NCI-H1105 (cell line): ENCODE results near the gene NOLC1.
A peak's percentile ranks its signal among the peaks of the same experiment; 100 is the strongest.

Experiments
- DNase-seq: peaks from one replicate; lab custom pipeline; 2025; lab: John Stamatoyannopoulos, UW

Gene NOLC1

DNA sequence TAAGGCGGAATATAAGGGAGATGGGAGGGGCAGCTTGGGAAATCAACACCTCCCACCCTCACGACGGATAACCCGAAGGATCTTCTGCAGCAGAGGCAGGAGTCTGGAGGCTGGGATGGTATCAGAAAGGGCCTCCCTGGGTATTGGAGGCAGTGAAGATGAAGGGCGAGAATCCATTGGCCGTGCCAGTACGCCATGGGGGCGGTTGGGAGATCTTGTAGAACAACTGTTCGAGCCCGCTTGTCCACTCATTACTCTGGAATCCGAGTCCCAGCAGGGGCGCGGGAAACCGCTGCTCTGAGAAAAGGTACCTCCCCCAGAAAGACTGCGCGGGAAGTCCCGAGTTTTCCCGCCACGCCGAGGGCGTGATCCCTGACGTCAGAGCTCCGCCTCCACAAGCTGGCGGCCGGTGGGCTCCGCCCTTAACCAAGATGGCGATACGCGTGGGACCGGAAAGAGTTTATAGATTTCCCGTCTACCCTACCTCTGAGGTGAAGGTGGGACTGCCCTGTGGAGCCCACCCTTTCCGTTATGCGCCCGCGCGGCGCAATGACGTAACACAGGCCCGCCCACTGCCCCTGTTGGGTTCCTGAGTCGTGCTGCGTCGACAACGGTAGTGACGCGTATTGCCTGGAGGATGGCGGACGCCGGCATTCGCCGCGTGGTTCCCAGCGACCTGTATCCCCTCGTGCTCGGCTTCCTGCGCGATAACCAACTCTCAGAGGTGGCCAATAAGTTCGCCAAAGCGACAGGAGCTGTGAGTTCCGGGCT lies at the start of gene NOLC1:
Gene NOLC1 (plus strand): TSS at position 616 of the 771 bp plus-strand sequence. CDS start 22 bp downstream, at position 638.
- DNase-seq: peak; percentile 92

DNA sequence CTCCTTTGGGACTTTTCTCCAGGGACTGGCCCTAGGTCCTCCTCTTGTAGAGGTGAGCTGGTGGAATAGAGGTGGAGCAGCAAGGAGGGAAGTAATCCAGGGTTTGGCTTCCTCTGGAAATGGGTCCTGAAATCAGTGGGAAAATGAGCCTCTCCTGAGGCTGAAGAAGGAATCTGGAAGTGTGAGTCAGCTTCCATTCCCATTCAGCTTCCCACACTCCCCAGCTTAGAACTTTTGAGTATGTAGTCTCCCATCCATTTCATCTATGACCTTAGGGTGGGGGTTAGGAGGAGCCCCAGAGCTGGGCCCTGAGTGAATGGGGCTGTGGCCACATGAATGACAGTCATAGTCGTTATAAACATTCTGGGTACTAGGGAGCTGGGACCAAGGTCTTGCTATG lies 49.8 kb upstream of the NOLC1 start:
- no peak for DNase-seq

DNA sequence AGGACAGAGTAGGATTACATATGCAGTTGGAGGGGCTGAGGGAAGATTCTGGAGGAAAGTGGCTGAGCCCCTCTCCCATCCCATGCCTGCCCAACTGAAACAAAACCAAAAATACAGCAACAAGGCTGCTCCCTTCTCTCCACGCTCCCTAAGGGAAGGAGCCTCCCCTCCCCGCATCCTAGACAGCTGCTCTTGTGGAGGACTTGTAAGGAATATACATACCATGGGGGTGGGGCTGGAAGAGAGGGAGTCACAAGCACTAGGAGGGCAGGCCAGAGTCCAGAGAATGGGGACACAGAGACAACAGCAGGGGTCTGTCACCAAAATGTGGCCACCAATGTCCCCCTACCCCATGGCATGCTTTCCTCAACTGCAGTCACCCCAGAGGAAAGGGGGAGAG lies 45.2 kb upstream of the NOLC1 start:
- DNase-seq: no peak

DNA sequence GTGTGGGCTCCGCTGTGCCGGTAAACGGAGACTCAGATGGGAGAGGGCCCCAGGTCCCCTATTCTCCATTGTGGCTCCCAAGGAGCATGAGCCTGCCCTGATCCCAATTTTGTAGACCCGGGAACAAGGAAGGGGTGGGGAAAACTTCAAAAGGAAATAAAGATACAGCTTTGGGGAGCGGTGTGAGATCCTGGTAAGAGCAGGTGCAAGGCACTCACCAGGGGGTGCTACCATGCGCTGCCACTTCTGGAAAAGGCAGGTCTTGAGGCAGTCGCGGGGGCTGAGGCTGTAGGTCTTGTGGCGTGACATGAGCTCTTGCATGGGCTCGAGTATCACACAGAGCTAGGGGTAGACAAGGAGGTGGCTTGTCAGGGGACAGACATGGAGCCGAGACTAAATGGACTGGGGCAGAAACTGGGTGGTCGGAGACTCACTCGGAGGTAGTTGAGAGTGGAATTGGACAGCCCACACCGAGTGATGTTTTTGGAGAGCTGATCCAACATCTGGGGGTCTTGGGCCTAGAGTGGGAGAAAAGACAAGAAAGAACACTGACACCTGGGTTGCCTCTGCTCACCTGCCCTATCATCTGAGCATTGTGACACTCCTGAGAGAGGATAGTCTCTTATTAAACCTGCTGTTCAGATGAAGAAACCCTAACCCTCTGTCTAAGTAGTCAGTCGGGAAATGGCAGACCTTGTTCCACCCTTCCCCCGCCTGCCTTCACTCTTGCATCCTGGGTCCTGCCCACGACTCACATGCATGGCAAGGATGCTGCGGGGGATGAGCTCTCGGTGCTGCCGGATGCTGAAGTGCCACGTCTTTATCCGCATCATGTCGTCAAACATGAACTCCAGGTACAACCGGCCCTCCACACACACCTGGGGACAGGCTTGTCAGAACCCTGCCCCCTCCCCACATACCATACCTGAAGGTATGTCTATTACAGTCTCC lies 42.7 kb upstream of the NOLC1 start:
- DNase-seq: no peak

DNA sequence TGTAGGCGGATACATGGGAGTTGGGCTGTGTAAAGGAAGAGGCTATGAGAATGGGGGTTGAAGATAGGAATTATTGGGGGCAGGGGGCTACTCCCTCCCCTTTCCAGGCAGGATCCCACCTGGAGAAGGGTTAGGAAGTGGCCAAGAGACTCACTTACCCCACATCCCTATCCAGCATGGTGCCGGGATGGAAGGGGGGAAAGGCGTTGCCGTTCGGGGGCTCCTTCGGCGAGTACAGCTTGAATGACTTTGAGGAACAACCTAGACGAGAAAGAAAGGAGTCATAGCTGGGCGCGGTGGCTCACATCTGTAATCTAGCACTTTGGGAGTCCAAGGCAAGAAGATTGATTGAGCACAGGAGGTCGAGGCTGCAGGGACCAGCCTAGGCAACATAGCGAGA lies 40.9 kb upstream of the NOLC1 start:
- no peak for DNase-seq

DNA sequence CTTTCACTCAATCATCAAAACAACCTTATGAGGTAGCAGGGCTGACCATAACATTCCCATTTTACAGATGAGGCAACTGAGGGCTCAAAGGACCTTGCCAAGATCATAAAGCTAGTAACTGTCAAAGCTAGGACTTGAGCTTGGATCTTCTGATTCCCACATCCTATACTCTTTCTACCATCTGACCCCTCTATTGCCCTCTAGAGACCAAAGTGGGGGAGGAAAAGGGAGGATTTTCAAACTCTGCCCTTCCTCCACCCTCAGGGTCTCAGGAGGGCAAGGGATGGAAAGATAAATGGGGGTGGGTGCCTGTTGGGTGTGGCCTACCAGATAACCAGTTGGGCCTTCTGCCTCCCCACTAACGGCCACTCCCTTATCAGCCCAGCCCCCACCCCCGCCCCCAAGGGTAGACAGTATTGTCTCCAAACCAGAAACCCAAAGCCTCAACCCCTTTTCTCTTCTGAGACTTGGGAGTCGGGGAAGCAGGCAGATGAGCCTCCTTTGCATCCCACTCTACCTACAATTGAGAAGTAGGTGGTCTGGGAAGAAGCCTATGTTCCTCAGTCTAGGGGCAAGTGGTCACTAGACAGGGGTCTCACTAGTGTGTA lies 39.9 kb upstream of the NOLC1 start:
- no peak for DNase-seq

DNA sequence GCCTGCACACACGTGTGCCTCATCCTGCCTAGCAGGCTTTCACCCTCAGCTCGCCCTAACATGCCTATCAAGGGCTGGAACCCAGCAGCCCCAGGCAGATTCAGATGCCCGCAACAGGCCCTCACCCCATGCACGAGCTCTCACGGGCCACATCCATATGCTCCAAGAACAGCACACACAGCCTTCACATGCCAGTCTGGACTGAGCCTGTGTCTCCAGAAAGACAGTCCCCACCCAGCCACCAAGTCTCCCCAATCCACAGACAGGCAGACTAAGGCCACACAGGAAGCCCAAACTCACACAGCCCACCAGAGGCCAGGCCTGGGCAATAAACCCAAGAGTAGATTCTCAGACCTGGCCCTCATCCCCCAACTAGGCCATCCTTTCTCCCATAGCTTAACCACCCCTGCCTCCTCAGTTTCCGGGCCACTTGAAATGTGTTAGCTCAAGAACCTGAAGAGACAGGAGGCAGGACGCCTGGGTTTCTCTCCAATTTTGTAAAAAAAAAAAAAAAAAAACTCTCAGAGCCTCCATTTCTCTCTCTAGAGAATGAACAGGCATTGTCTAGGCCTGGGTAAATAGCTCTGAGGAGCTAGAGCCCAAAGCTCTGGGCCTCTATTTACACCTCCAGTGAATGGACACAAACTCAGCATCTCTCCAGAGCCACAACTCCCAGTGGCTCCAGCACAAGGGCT lies 38.8 kb upstream of the NOLC1 start:
- no peak for DNase-seq

DNA sequence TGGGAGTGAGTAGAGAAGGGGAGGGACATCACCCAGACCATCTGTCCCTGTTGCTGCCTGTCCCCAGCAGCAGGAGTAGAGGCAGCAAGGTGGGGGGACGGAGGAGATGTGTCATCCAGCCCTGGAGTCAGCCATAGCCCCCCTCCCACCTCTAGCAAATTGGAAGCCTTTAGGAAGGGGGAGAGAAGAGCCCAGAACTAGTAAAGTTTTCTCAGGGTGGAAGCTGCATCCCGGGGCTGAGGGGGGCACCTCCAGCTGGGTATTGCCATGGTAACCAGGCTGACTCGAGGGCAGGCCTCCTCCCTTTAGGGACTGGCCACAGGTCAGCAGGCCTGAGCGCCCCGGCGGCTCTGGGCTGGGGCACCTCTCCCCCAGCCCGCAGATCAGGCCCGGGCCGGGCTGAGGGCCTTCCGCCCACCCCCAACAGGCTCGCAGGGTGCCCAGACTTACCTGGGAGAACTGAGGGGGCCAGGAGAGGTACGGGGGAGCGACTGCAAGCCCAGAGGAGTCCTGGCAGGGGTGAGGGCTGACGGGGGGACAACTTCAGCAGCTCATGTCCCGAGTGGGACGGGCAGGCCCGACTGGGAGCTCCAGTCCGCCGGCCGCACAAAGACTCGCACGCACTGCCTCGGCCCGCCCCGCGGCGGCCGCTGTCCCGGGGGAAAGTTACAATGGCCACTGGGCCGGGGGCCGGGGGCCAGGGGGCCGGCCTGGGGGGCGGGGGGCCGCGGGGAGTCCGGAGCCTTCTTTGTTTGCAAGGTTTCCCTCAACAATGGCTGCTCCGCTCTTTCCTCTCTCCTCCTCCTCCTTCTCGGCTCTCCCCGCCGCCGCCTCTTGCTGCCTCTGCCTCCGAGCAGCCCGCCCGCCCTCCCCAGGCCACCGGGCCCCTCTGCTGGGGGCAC lies 38.0 kb upstream of the NOLC1 start:
- DNase-seq: no peak

DNA sequence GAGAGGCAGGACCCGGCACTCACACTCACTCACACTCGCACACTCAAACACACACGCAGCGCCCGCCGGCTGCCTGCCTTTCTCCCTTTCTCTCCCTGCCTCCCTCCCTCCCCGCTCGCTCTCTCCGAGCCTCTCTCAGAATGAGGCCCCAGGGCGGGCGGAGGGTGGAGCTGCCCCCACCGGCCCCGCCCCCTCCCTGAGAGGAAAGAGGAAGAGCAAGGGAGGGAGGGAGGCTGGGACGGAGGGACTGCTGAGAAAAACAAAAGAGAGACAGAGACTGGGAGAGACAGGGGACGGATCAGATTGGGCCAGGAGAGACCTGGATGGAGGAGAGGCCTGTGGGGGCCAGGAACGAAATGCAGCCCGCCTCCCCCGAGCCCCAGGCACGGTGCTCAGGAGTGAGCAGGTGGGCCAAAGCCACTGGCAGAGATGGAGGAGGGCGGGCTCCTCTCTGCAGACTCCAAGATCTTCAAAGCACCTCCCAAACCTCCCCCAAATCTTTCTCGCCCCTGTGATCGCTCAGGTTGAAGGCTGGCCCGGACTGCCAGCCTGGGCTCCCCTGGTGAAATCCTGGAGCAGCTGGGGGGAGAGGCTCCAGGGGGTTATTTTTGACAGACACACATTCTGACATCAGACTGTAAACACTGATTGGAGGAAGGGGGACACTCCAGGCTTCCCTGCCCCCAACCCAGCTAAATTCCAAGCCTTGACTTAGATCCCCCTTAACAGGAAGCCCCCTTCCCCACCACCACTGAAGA lies 37.1 kb upstream of the NOLC1 start:
- DNase-seq: peak; percentile 69

DNA sequence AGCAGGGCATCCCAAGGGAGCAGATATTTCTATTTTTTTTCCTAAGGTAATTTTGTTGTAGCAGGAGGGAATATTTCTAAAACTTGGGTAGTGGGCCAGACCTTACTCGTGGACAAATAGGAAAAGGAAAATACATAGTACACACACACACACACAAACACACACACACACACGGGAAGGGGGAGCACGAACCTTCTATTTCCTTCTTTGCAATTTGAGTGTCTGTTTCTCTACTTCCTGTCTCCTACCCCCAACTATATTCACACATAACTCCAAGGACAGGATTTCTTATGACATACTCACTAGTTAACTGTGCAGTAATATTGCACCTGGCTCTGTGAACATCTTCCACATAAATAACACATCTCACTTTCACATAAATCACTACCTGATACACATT lies 36.4 kb upstream of the NOLC1 start:
- DNase-seq: no peak

DNA sequence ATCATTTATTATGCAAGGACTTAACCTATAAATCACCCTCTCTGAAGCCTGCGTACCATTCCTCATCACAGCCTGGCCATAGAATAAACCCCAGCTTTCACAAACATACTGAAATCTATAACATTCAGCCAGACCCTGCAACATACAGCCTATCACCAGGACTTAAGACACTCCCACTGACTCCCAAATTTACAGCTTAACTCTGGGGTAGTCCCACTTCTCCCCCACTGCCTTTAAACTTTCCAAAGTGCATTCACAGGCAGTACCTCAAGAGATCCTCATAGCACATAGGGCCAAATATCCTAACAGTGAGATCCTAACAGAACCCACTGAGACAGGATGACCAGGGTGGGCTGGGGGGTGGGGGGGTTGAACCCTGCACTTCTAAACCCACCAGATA lies 35.5 kb upstream of the NOLC1 start:
- no peak for DNase-seq

DNA sequence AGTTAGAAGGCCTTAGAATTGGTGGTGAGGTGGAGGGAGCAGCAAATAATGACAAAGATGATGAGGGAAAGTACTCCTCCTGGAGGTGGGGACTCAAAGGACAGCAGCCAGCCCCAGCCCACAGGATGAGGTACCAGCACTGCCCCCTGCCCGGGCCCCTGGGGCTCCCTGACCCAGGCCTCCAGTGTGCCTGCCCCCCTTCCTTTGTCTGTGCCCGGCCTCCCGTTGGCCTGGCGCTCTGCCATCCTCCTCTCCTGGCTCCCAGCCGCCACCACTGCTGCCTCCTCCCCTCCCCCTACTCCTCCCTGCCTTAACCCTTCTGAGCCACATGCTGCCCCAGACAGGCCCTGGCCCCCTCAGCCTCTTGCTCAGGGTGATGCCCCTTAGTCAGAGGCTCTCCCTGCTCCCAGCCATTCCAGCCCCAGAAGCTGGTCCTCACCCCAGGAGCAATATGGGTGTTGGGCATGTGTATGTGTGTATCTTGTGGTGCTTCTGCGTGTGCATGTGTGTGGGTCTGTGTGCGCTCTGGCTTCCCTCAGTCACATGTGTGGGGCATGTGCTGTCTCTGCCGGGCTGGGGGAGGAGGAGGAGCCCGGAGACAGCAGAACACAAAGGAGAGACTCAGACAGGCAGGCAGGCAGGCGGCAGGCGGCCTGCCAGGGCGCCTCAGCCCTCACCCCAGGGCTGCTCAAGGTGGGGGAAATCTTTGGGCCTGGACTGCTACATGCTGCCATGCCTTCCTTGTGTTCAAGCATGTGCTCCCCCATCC lies 34.6 kb upstream of the NOLC1 start:
- DNase-seq: peak; percentile 47

DNA sequence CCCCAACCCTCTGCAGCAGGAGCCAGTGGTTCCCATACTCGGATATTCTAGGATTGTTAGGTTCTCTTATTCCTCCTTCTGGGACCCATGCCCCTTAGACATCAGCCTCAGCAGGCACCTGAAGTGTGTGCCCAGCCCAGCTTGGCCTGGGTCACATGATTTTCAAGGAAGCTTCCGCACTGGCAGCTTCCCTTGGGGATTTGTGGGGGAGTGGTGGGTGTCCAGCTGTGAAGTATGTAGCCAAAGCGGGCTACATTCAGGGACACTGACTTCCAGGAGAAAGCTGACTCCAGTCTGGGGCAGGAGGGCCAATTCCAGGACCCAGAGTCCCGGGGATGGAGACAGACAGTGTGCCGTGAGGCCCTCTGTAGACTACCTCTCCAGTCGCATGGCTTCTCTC lies 33.3 kb upstream of the NOLC1 start:
- DNase-seq: no peak

DNA sequence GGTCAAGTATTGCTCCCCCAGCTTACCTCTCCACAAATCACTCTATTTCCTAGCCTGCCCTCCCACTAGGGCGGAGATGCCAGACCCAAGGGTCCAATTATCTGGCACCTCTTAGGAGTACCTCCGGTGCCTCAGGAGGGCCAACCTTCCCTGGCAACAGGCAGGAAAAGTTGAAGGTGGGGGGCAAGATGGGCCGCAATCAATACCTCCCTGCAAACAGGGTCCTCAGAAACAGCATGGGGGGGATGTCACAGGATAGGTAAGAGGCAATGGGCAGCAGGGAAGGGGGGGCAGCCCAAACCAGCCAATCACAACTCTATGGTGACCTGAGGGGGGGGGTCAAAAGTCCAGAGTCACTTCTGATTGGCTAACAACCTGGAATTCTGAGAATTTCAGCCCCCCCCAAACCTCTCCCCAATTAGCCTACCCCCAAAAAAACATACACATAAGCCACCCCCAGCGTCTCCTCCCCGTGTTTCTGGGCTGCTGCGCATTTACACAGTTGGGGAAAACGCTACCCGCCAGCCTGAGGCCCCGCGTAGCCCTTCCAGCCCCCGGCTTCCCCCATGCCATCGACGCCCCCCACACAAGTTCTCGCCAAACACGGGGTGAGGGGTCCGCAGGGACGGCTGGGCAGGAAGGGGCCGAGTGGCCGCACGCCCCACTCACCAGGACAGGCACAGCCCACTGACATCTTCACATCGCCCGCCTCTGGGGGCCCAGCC lies 32.6 kb upstream of the NOLC1 start:
- DNase-seq: no peak

DNA sequence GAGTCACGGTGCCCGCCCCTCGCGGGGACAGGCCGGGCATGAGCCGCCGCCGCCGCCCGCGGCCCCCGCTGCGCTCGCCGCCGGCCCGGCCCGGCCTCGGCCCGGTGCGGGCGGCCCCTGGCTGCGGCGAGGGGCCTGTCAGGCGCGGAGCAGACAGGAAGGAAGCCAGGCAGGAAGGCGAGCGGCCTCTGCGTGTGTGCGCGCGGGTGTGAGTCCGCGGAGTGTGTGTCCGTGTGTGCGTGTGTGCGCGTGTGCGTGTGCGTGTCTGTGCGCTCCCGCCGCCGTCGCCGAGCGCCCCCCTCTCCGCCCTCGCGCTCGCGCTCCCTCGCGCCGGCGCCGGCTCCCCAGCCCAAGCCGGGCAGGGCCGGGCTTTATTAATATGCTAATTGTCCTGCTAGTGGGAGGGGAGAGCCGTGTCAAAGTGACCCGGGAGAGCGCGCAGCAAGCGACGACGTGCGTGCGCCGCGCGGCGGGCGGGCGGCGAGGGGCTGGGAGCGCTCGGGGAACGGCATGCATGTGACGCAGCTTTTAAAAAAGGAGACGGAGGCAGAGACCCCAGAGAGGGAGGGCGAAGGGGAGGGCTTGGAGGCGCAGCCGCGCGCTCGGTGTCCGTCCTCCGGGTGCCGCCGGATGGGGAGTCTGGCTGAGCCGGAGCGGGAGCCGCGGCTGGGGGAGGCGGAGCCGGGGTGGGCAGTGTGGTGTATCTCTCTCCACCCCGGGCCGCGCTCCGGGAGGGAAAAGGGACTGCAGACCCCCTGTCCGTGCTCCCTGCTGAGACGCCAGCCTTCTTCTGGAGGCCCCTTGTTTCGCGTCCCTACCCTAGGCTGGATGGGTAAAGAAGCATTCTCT lies 31.8 kb upstream of the NOLC1 start, which contains the start of gene LDB1:
Gene LDB1 (minus strand): TSS at position 227 of the 849 bp plus-strand sequence. CDS start 258 bp downstream, outside the sequence.
- DNase-seq: no peak

DNA sequence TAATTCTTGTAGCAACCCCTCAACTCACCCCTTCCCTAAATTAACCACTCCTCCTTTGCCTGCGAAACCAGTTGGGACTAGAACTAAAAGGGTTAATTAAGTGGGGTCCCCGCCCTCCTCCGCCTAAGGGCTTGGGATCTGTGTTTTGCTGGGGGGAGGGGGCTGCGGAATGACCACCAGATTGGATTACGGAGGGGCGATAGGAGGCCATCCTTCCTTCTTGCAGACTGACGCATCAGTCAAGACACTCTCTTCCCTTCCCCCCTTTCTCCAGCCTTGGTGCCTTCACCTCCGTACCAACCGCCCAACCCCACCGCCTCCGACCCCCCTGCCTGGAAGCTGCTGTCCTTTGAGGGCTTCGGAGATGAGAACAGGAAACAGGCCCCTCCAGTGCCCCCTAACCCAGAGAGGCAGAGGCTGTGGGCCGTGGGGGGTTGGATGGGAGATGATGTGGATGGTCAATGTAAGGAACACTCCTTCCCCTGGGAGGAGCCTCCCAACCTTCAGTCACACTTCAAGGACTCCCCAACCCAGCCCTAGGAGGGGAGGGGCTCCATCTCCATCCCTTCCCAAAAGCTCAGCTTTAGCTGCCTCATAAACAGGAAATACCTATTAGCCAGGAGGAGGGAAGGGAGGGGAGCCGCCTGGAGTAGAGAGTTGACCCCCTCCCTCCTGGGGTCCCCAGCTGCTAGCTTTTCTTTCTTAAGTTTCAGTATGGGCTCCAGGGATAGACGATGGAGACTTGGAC lies 31.0 kb upstream of the NOLC1 start:
- no peak for DNase-seq
